GM19043 (cell line): ENCODE data around the gene DCP2.

Experiments used
- ATAC-seq: cut with Tn5 transposase; IDR thresholded peaks from one replicate; pipeline ENCODE4 v1.9.1; 2021; ENCODE audit warnings: low read depth; ENCODE audit not compliant: unreplicated experiment

Gene DCP2

GRCh38 chr5:113017881-113018635 is 41.5 kb downstream of the DCP2 start:
- no peak for ATAC-seq

GRCh38 chr5:113020461-113021273 is 44.1 kb downstream of the DCP2 start:
- ATAC-seq = no peak

GRCh38 chr5:113022661-113023060 is 46.1 kb downstream of the DCP2 start:
- ATAC-seq = peak; percentile 73

GRCh38 chr5:113024076-113024697 is 47.6 kb downstream of the DCP2 start:
- no peak for ATAC-seq

GRCh38 chr5:113025596-113025995 is 49.0 kb downstream of the DCP2 start:
- ATAC-seq = no peak

- no peak for ATAC-seq
These were observed 49.6 kb downstream of the DCP2 start for GRCh38 chr5:113026211-113026610.

GRCh38 chr5:113027015-113027414 is 50.4 kb downstream of the DCP2 start:
- ATAC-seq = no peak

- no peak for ATAC-seq
These were observed 50.8 kb downstream of the DCP2 start for GRCh38 chr5:113027431-113027830.

- ATAC-seq = no peak
These were observed 53.0 kb downstream of the DCP2 start for GRCh38 chr5:113029614-113030013.

GRCh38 chr5:113031104-113031503 is 54.5 kb downstream of the DCP2 start:
- ATAC-seq = no peak

- ATAC-seq = no peak
These were observed 55.0 kb downstream of the DCP2 start for GRCh38 chr5:113031557-113031956.

GRCh38 chr5:113034182-113034773 is 57.7 kb downstream of the DCP2 start:
- ATAC-seq = no peak

- no peak for ATAC-seq
These were observed 58.5 kb downstream of the DCP2 start for GRCh38 chr5:113035096-113035495.

- ATAC-seq = no peak
These were observed 59.7 kb downstream of the DCP2 start for GRCh38 chr5:113036321-113036720.

- no peak for ATAC-seq
These were observed 60.2 kb downstream of the DCP2 start for GRCh38 chr5:113036826-113037225.

- no peak for ATAC-seq
These were observed 61.5 kb downstream of the DCP2 start for GRCh38 chr5:113038136-113038535.

GRCh38 chr5:113038714-113039113 is 62.1 kb downstream of the DCP2 start:
- no peak for ATAC-seq

- no peak for ATAC-seq
These were observed 62.8 kb downstream of the DCP2 start for GRCh38 chr5:113039229-113039933.

- ATAC-seq = no peak
These were observed 63.3 kb downstream of the DCP2 start for GRCh38 chr5:113039934-113040285.

GRCh38 chr5:113040672-113041260 is 64.2 kb downstream of the DCP2 start:
- no peak for ATAC-seq
